Gastroesophageal sphincter (tissue), 3 donors: ENCODE results near the gene FASN.

Source experiments
- POLR2A ChIP-seq, 2 donors: fragments of 450-650 bp; IDR thresholded peaks; one replicate each; pipeline ENCODE4 v1.6.1; 2017; ENCODE audit warnings: antibody characterized with exemption in 2 of 2, mild to moderate bottlenecking in 2 of 2, moderate library complexity in 1 of 2
- POLR2AphosphoS5 ChIP-seq: sonication (generic); formaldehyde crosslinking; IDR thresholded peaks from one replicate; pipeline ENCODE4 v1.6.1; 2017; ENCODE audit warnings: antibody characterized with exemption
- TF ChIP-seq, protein P1 (sequence below), 4 experiments: fragments of 200-600 bp in 2 of 4; fragments of 450-650 bp in 2 of 4; sonication (generic) in 1 of 4; IDR thresholded peaks; one replicate each; pipeline ENCODE4 v1.5.1; 2017 to 2019; ENCODE audit warnings: antibody characterized with exemption in 4 of 4, mild to moderate bottlenecking in 2 of 4, moderate library complexity in 2 of 4

DNA sequence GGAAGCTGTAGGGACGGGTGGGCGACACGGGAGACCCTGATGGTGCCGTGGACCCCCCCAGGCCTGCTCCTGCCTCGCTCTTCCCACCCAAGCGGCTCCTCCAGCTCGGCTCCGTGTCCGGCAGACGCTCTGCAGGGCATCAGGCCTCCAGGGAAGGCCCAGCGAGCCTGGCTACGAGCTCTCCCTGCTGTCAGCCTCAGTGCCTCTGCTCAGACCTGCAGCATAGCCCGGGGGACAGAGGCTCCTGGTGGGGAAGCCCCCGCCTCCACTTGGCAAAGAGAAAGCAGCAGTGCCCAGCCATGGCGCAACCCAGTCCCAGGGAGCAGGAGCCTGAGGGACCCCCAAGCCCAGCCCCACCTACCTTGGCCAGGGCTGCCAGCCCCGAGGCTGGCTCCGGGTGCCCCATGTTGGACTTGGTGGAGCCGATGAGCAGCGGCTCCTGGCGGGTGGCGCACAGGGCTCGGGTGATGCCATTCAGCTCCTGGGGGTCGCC lies 5.9 kb downstream of the FASN start:
- TF ChIP-seq, protein P1, sequence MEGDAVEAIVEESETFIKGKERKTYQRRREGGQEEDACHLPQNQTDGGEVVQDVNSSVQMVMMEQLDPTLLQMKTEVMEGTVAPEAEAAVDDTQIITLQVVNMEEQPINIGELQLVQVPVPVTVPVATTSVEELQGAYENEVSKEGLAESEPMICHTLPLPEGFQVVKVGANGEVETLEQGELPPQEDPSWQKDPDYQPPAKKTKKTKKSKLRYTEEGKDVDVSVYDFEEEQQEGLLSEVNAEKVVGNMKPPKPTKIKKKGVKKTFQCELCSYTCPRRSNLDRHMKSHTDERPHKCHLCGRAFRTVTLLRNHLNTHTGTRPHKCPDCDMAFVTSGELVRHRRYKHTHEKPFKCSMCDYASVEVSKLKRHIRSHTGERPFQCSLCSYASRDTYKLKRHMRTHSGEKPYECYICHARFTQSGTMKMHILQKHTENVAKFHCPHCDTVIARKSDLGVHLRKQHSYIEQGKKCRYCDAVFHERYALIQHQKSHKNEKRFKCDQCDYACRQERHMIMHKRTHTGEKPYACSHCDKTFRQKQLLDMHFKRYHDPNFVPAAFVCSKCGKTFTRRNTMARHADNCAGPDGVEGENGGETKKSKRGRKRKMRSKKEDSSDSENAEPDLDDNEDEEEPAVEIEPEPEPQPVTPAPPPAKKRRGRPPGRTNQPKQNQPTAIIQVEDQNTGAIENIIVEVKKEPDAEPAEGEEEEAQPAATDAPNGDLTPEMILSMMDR (IDR thresholded peaks at IDR 0.05): no peak
- TF ChIP-seq POLR2AphosphoS5: no peak
- no peak for TF ChIP-seq POLR2A (IDR thresholded peaks at IDR 0.05)
